Neural cell (in vitro differentiated cells): ENCODE measurements around the gene PBX3. TPM values are rescaled to one million over a fixed set of nuclear protein-coding genes. Genes with fewer than 3 reads are reported as not detected.

Source experiments
- H2AFZ ChIP-seq: fragments of 200-600, 300-800 bp; sonication (generic), shearing (Covaris generic); 2 replicates; pipeline ENCODE4 v1.6.0; 2014; ENCODE audit warnings: low read depth, mild to moderate bottlenecking, antibody characterized with exemption, low read length, moderate library complexity
- H3F3A ChIP-seq: fragments of 200-600 bp; shearing (Covaris generic); 2 replicates; pipeline ENCODE4 v1.6.1; 2016; ENCODE audit warnings: mild to moderate bottlenecking, moderate library complexity, mixed read lengths, antibody characterized with exemption, low read length; ENCODE audit not compliant: insufficient read depth, poor library complexity, severe bottlenecking
- H3K27ac ChIP-seq: fragments of 200-600, 300-800 bp; sonication (generic), shearing (Covaris generic); 2 replicates; pipeline ENCODE4 v1.5.1; 2014; ENCODE audit warnings: mild to moderate bottlenecking, low read length, moderate library complexity
- H3K27me3 ChIP-seq: fragments of 300-800, 200-600 bp; sonication (generic), shearing (Covaris generic); 2 replicates; pipeline ENCODE4 v1.6.0; 2014; ENCODE audit warnings: mild to moderate bottlenecking, low read depth, low read length, moderate library complexity; ENCODE audit not compliant: insufficient read depth
- H3K36me3 ChIP-seq: fragments of 300-800, 200-600 bp; sonication (generic), shearing (Covaris generic); 2 replicates; pipeline ENCODE4 v1.5.1; 2014; ENCODE audit warnings: mild to moderate bottlenecking, antibody characterized with exemption, low read length, moderate library complexity; ENCODE audit not compliant: insufficient read depth
- H3K4me2 ChIP-seq: fragments of 300-800, 200-600 bp; sonication (generic), shearing (Covaris generic); 2 replicates; pipeline ENCODE4 v1.6.0; 2014; ENCODE audit warnings: mild to moderate bottlenecking, low read length
- H3K4me3 ChIP-seq: fragments of 300-800, 200-600 bp; sonication (generic), shearing (Covaris generic); 2 replicates; pipeline ENCODE4 v1.5.1; 2014; ENCODE audit warnings: mild to moderate bottlenecking, low read length, moderate library complexity
- H3K79me2 ChIP-seq: fragments of 200-600 bp; shearing (Covaris generic); replicated peaks from 2 replicates; pipeline ENCODE4 v1.6.0; 2014; ENCODE audit warnings: mild to moderate bottlenecking, low read length, moderate library complexity; ENCODE audit not compliant: insufficient read depth
- H3K9ac ChIP-seq: fragments of 300-800, 200-600 bp; sonication (generic), shearing (Covaris generic); 2 replicates; pipeline ENCODE4 v1.6.1; 2016; ENCODE audit warnings: mild to moderate bottlenecking, low read length, mixed read lengths
- H3K9me2 ChIP-seq: fragments of 200-600 bp; shearing (Covaris generic); 2 replicates; pipeline ENCODE4 v1.6.1; 2016; ENCODE audit warnings: mild to moderate bottlenecking, low read length, mixed read lengths; ENCODE audit not compliant: insufficient read depth
- H3K9me3 ChIP-seq: fragments of 200-600, 300-800 bp; sonication (generic), shearing (Covaris generic); 2 replicates; pipeline ENCODE4 v1.6.1; 2016; ENCODE audit warnings: mild to moderate bottlenecking, mixed run types, low read length, moderate library complexity, mixed read lengths
- H4K20me1 ChIP-seq: fragments of 200-600 bp; shearing (Covaris generic); 2 replicates; pipeline ENCODE4 v1.6.1; 2016; ENCODE audit warnings: mild to moderate bottlenecking, mixed run types; ENCODE audit not compliant: insufficient read depth
- EP300 ChIP-seq: fragments of 450-650 bp; conservative IDR thresholded peaks from 2 replicates; pipeline ENCODE4 v1.6.1; 2014; ENCODE audit warnings: antibody characterized with exemption, mild to moderate bottlenecking, moderate library complexity; ENCODE audit not compliant: poor library complexity, severe bottlenecking
- EZH2 ChIP-seq: fragments of 200-600, 300-800 bp; shearing (Covaris generic), sonication (generic); IDR thresholded peaks from 2 replicates; pipeline ENCODE4 v1.6.1; 2014; ENCODE audit warnings: antibody characterized with exemption, low read length, borderline replicate concordance, mild to moderate bottlenecking; ENCODE audit not compliant: insufficient read depth, poor library complexity, severe bottlenecking
- MXI1 ChIP-seq: fragments of 450-650 bp; conservative IDR thresholded peaks from 2 replicates; pipeline ENCODE4 v1.6.1; 2014; ENCODE audit warnings: antibody characterized with exemption, mild to moderate bottlenecking; ENCODE audit not compliant: poor library complexity, severe bottlenecking
- POLR2AphosphoS5 ChIP-seq: IDR thresholded peaks from 2 replicates; pipeline ENCODE4 v1.6.1; 2012
- RAD21 ChIP-seq: fragments of 450-650 bp; conservative IDR thresholded peaks from 2 replicates; pipeline ENCODE4 v1.6.1; 2014; ENCODE audit warnings: antibody characterized with exemption, mild to moderate bottlenecking, moderate library complexity
- SMC3 ChIP-seq: fragments of 450-650 bp; conservative IDR thresholded peaks from 2 replicates; pipeline ENCODE4 v1.6.1; 2014; ENCODE audit warnings: antibody characterized with exemption, mild to moderate bottlenecking, moderate library complexity; ENCODE audit not compliant: poor library complexity
- TAF1 ChIP-seq: IDR thresholded peaks from 2 replicates; pipeline ENCODE4 v1.6.1; 2012; ENCODE audit warnings: low read depth
- polyA plus RNA-seq: library from polyadenylated mRNA; depleted of rRNA; stranded (reverse); fragments of >200 nt; gene quantifications from 2 replicates; pipeline ENCODE4 v1.2.3, GENCODE V29; 2014
- TF ChIP-seq, protein P1 (sequence below): IDR thresholded peaks from 2 replicates; pipeline ENCODE4 v1.6.1; 2012; ENCODE audit warnings: borderline replicate concordance
- TF ChIP-seq, protein P2 (sequence below): fragments of 450-650 bp; IDR thresholded peaks from 2 replicates; pipeline ENCODE4 v1.5.1; 2014; ENCODE audit warnings: antibody characterized with exemption, mild to moderate bottlenecking, moderate library complexity; ENCODE audit not compliant: poor library complexity, severe bottlenecking

Gene PBX3
- polyA plus RNA-seq, 1 donor from 2014 or later: 398 TPM

DNA sequence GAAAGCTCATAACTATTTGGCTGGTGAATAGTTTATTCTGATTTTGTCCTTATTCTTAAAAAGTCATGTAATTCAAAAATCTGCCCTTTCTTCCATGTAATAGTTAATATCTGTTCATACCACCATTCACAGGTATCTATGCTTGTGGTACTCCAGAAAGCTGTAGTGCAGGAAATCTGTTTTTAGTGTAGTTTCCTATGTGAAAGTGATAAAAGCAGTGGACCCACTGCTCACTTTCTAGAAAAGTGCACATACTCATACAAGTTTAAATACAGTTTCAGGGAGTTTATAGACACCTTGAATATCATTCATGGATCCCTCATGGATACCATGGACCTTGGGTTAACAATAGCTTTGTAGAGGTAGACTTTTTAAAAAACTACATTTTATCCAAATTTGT is 20.2 kb downstream of the PBX3 start:
- Histone ChIP-seq H3K9me3 (no peaks in the 10 kb centered on the region), H3K79me2 (peaks cover 100% of the 10 kb centered on the region)

DNA sequence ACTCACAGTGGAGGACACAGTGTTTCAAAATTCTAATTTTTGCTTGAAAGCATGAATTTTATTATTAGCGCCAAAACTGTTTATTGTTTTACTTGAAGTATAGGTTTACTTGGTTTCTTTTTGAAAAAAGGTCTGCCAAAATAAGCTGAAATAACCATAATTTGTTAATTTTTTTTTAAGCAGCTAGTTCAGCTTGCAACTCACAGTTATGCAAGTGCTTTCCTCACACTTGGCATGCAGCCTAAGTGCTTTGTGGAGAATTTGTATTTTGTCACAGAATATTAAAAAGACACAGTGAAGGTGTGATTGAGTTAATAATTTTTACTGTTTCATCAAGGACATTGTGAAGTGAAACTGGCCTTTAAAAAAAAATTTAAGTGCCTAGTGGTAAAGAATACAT is 21.6 kb downstream of the PBX3 start:
- no peaks in the 10 kb centered on the region for H3K9me3 ChIP-seq
- no peak overlapping the region for H3K27ac ChIP-seq
- peaks cover 100% of the 10 kb centered on the region for H3K79me2 ChIP-seq
- no peak overlapping the region for H3K9ac ChIP-seq
- no peaks in the 10 kb centered on the region for H3K27me3 ChIP-seq
- no peak for TF ChIP-seq SMC3
- TF ChIP-seq EZH2: no peak
- no peak for TF ChIP-seq POLR2AphosphoS5
- TF ChIP-seq EP300: no peak
- TF ChIP-seq, protein P1, sequence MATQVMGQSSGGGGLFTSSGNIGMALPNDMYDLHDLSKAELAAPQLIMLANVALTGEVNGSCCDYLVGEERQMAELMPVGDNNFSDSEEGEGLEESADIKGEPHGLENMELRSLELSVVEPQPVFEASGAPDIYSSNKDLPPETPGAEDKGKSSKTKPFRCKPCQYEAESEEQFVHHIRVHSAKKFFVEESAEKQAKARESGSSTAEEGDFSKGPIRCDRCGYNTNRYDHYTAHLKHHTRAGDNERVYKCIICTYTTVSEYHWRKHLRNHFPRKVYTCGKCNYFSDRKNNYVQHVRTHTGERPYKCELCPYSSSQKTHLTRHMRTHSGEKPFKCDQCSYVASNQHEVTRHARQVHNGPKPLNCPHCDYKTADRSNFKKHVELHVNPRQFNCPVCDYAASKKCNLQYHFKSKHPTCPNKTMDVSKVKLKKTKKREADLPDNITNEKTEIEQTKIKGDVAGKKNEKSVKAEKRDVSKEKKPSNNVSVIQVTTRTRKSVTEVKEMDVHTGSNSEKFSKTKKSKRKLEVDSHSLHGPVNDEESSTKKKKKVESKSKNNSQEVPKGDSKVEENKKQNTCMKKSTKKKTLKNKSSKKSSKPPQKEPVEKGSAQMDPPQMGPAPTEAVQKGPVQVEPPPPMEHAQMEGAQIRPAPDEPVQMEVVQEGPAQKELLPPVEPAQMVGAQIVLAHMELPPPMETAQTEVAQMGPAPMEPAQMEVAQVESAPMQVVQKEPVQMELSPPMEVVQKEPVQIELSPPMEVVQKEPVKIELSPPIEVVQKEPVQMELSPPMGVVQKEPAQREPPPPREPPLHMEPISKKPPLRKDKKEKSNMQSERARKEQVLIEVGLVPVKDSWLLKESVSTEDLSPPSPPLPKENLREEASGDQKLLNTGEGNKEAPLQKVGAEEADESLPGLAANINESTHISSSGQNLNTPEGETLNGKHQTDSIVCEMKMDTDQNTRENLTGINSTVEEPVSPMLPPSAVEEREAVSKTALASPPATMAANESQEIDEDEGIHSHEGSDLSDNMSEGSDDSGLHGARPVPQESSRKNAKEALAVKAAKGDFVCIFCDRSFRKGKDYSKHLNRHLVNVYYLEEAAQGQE: no peak
- no peak for TF ChIP-seq TAF1
- TF ChIP-seq, protein P2, sequence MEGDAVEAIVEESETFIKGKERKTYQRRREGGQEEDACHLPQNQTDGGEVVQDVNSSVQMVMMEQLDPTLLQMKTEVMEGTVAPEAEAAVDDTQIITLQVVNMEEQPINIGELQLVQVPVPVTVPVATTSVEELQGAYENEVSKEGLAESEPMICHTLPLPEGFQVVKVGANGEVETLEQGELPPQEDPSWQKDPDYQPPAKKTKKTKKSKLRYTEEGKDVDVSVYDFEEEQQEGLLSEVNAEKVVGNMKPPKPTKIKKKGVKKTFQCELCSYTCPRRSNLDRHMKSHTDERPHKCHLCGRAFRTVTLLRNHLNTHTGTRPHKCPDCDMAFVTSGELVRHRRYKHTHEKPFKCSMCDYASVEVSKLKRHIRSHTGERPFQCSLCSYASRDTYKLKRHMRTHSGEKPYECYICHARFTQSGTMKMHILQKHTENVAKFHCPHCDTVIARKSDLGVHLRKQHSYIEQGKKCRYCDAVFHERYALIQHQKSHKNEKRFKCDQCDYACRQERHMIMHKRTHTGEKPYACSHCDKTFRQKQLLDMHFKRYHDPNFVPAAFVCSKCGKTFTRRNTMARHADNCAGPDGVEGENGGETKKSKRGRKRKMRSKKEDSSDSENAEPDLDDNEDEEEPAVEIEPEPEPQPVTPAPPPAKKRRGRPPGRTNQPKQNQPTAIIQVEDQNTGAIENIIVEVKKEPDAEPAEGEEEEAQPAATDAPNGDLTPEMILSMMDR: no peak
- no peak for TF ChIP-seq MXI1
- TF ChIP-seq RAD21: no peak
- no peaks in the 10 kb centered on the region for H3F3A ChIP-seq
- no peaks in the 10 kb centered on the region for H3K36me3 ChIP-seq
- H3K4me3 ChIP-seq: no peak overlapping the region
- peaks cover 13% of the 10 kb centered on the region for H4K20me1 ChIP-seq
- H3K9me2 ChIP-seq: no peaks in the 10 kb centered on the region
- H3K4me2 ChIP-seq: no peak overlapping the region
- H2AFZ ChIP-seq: no peak overlapping the region

More for the DNA sequence above, 20.2 kb downstream of the PBX3 start:
- peaks cover 13% of the 10 kb centered on the region for H4K20me1 ChIP-seq
- H3K27ac ChIP-seq: no peak overlapping the region
- no peaks in the 10 kb centered on the region for H3K9me2 ChIP-seq
- no peak overlapping the region for H3K4me3 ChIP-seq
- no peak overlapping the region for H2AFZ ChIP-seq
- TF ChIP-seq TAF1 (no peak), RAD21 (no peak), EZH2 (no peak), SMC3 (no peak), POLR2AphosphoS5 (no peak), EP300 (no peak), MXI1 (no peak)
- TF ChIP-seq, protein P2: no peak
- TF ChIP-seq, protein P1: no peak
- no peaks in the 10 kb centered on the region for H3K36me3 ChIP-seq
- no peaks in the 10 kb centered on the region for H3F3A ChIP-seq
- no peaks in the 10 kb centered on the region for H3K27me3 ChIP-seq
- H3K4me2 ChIP-seq: no peak overlapping the region
- no peak overlapping the region for H3K9ac ChIP-seq
